B cell (primary cell): Measurements from ENCODE around the gene SPANXN5. TPM values are rescaled to one million over a fixed set of nuclear protein-coding genes. Genes with fewer than 3 reads are reported as not detected.
"Not testable (repeated sequence)": the region's sequence is repeated elsewhere in the genome, so short reads cannot be mapped to it uniquely, and the experiment has no call there.

Experiments used
- ATAC-seq: fragments of 200-7000 bp; cut with Tn5 transposase; one replicate; pipeline ENCODE4 v1.10.0; 2021; ENCODE audit warnings: low read depth, mild to moderate bottlenecking, moderate number of reproducible peaks, moderate library complexity
- CTCF ChIA-PET: fragments of 350-600 bp; sonication (Branson Sonifier 250); formaldehyde crosslinking; loops from one replicate; lab custom pipeline; 2021; ENCODE audit warnings: antibody characterized with exemption, inconsistent platforms; lab: Charles Lee
- POLR2A ChIA-PET: fragments of 350-600 bp; sonication (Branson Sonifier 250); formaldehyde crosslinking; loops from one replicate; lab custom pipeline; 2021; ENCODE audit warnings: antibody characterized with exemption; lab: Charles Lee
- DNase-seq: peaks from one replicate; pipeline ENCODE4 v3.0.0; 2013
- H2AFZ ChIP-seq: 2 replicates; pipeline ENCODE4 v1.6.1; 2012; ENCODE audit warnings: mild to moderate bottlenecking, low read depth, low read length; ENCODE audit not compliant: insufficient read depth, poor library complexity, severe bottlenecking
- H3K27ac ChIP-seq, 2 donors: 1 replicate in 1 of 2; 2 replicates in 1 of 2; pipeline ENCODE4 v1.5.1; 2012 to 2013; ENCODE audit warnings: low read length in 2 of 2, mild to moderate bottlenecking in 2 of 2, moderate library complexity in 1 of 2
- H3K27me3 ChIP-seq, 4 experiments: fragments of 200-600 bp in 1 of 4; sonication (generic) in 1 of 4; replicated peaks in 1 of 4; 1 replicate in 2 of 4; 2 replicates in 2 of 4; pipeline versions ENCODE4 v1.6.1 to v1.7.0; 2013 to 2016; ENCODE audit warnings: low read length in 3 of 4, mild to moderate bottlenecking in 2 of 4, mixed read lengths in 1 of 4, moderate library complexity in 1 of 4; ENCODE audit not compliant: insufficient read depth in 4 of 4, control insufficient read depth in 3 of 4; ENCODE audit errors: control extremely low read depth in 1 of 4
- H3K36me3 ChIP-seq, 2 experiments: replicated peaks in 1 of 2; 1 replicate in 1 of 2; 2 replicates in 1 of 2; pipeline versions ENCODE4 v1.6.1 to v1.7.1; 2013; ENCODE audit warnings: low read length in 1 of 2; ENCODE audit not compliant: insufficient read depth in 2 of 2, control insufficient read depth in 1 of 2; ENCODE audit errors: control extremely low read depth in 1 of 2, extremely low read depth in 1 of 2
- H3K4me1 ChIP-seq, 2 donors: fragments of 200-600 bp in 1 of 2; sonication (generic) in 1 of 2; 1 replicate in 1 of 2; 2 replicates in 1 of 2; pipeline versions ENCODE4 v1.5.1 to v1.6.1; 2013 to 2017; ENCODE audit warnings: low read length in 2 of 2; ENCODE audit not compliant: control insufficient read depth in 2 of 2, insufficient read depth in 2 of 2
- H3K4me2 ChIP-seq: replicated peaks from 2 replicates; pipeline ENCODE3; 2012; ENCODE audit warnings: mild to moderate bottlenecking, low read depth, low read length; ENCODE audit not compliant: poor library complexity, severe bottlenecking
- H3K4me3 ChIP-seq, 5 experiments: fragments of 200-600 bp in 1 of 5; sonication (generic) in 1 of 5; 1 replicate in 3 of 5; 2 replicates in 2 of 5; pipeline versions ENCODE4 v1.5.1 to v1.7.0; 2011 to 2016; ENCODE audit warnings: low read length in 4 of 5, mild to moderate bottlenecking in 4 of 5, low read depth in 2 of 5, control low read depth in 1 of 5, moderate library complexity in 1 of 5; ENCODE audit not compliant: insufficient read depth in 1 of 5; ENCODE audit errors: control extremely low read depth in 1 of 5, extremely low read depth in 1 of 5
- H3K79me2 ChIP-seq: fragments of 200-600 bp; sonication (generic); one replicate; pipeline ENCODE4 v1.6.0; 2016; ENCODE audit warnings: low read length; ENCODE audit not compliant: control insufficient read depth, insufficient read depth
- H3K9ac ChIP-seq: fragments of 200-600 bp; sonication (generic); 2 replicates; pipeline ENCODE4 v1.6.1; 2017; ENCODE audit warnings: mild to moderate bottlenecking, low read length, moderate library complexity
- H3K9me3 ChIP-seq, 3 donors: one replicate each; pipeline versions ENCODE4 v1.6.1 to v1.7.1; 2013; ENCODE audit warnings: low read length in 2 of 3; ENCODE audit not compliant: control insufficient read depth in 2 of 3, insufficient read depth in 1 of 3; ENCODE audit errors: control extremely low read depth in 1 of 3
- H4K20me1 ChIP-seq: 2 replicates; pipeline ENCODE4 v1.6.0; 2012; ENCODE audit warnings: mild to moderate bottlenecking, low read length; ENCODE audit not compliant: insufficient read depth, control insufficient read depth, poor library complexity, severe bottlenecking
- H3K27ac Mint-ChIP-seq: one replicate; pipeline ENCODE4 v1.8.0; 2021; ENCODE audit warnings: mixed read lengths
- H3K27me3 Mint-ChIP-seq: one replicate; pipeline ENCODE4 v1.8.0; 2021; ENCODE audit warnings: mixed read lengths
- H3K4me1 Mint-ChIP-seq: one replicate; pipeline ENCODE4 v1.8.0; 2021; ENCODE audit warnings: mixed read lengths
- H3K4me3 Mint-ChIP-seq: one replicate; pipeline ENCODE4 v1.8.0; 2021; ENCODE audit warnings: mixed read lengths
- H3K9me3 Mint-ChIP-seq: one replicate; pipeline ENCODE4 v1.8.0; 2022; ENCODE audit warnings: mixed read lengths; ENCODE audit not compliant: insufficient read depth
- EZH2 ChIP-seq: IDR thresholded peaks from 2 replicates; pipeline ENCODE4 v1.6.1; 2012; ENCODE audit warnings: borderline replicate concordance, low read depth, mild to moderate bottlenecking, moderate library complexity, low read length; ENCODE audit not compliant: insufficient read depth, poor library complexity, severe bottlenecking
- WGBS: methylation state at CpG from one replicate; pipeline ENCODE4 v1.1.5; 2013; ENCODE audit warnings: missing lambda C conversion rate; ENCODE audit not compliant: insufficient coverage; 5-methylcytosine and 5-hydroxymethylcytosine counted together
- intact Hi-C: fragments of 100-400 bp; cut with micrococcal nuclease; formaldehyde crosslinking; loops from one replicate; pipeline ENCODE4 v1.10.0; 2022
- polyA plus RNA-seq: library from polyadenylated mRNA; depleted of rRNA; stranded (reverse); fragments of >200 nt; gene quantifications from 2 replicates; pipeline ENCODE4 v1.2.3, GENCODE V29; 2012
- total RNA-seq, 2 donors: library from RNA; stranded (reverse); fragments of 120-200 nt in 1 of 2; gene quantifications; 1 replicate in 1 of 2; 2 replicates in 1 of 2; pipeline versions ENCODE4 v1.2.3 to v1.2.4, GENCODE V29; 2013 to 2022
- TF ChIP-seq, protein P1 (sequence below): fragments of 200-600 bp; IDR thresholded peaks from one replicate; pipeline ENCODE4 v1.8.0; 2022; ENCODE audit warnings: antibody characterized with exemption, mild to moderate bottlenecking

SPANXN5 gene
- total and polyA plus RNA-seq, 2 donors (not counting 1 experiment from before 2014, with no cell fraction given) = not detected

DNA sequence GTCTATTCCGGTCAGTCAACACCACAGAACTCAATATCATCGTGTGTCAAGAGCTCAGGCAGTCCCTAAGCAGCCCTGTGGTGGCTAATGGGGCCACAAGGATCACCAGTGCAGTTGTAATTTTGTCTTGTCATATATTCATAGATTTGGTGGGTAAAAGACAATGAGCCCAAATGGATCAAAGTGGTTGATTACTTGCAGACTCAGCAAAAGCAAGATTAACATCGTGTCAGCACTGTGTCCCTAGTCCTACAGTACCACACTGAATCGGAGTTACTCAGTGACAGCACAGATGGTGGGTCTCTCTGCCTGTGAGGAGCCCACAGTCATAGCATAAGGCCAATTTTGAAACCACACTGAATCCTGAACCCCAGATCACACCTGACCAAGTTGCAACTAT is 22.6 kb upstream of the SPANXN5 start:
- intact Hi-C loops = no loop called here
- Histone ChIP-seq H3K27ac (no peak overlapping the region), H3K36me3 (no peaks in the 10 kb centered on the region), H3K4me2 (no peak overlapping the region), H4K20me1 (no peaks in the 10 kb centered on the region), H3K27me3 (no peaks in the 10 kb centered on the region), H3K79me2 (no peaks in the 10 kb centered on the region), H3K9ac (no peak overlapping the region), H3K4me3 (no peak overlapping the region), H3K9me3 (no peaks in the 10 kb centered on the region), H2AFZ (no peak overlapping the region), H3K4me1 (no peaks in the 10 kb centered on the region)
- TF ChIP-seq, protein P1, sequence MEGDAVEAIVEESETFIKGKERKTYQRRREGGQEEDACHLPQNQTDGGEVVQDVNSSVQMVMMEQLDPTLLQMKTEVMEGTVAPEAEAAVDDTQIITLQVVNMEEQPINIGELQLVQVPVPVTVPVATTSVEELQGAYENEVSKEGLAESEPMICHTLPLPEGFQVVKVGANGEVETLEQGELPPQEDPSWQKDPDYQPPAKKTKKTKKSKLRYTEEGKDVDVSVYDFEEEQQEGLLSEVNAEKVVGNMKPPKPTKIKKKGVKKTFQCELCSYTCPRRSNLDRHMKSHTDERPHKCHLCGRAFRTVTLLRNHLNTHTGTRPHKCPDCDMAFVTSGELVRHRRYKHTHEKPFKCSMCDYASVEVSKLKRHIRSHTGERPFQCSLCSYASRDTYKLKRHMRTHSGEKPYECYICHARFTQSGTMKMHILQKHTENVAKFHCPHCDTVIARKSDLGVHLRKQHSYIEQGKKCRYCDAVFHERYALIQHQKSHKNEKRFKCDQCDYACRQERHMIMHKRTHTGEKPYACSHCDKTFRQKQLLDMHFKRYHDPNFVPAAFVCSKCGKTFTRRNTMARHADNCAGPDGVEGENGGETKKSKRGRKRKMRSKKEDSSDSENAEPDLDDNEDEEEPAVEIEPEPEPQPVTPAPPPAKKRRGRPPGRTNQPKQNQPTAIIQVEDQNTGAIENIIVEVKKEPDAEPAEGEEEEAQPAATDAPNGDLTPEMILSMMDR = no peak
- no peak for TF ChIP-seq EZH2
- no peaks in the 10 kb centered on the region for H3K9me3 Mint-ChIP-seq
- POLR2A ChIA-PET = no interaction called here
- H3K4me1 Mint-ChIP-seq = no peaks in the 10 kb centered on the region
- no CpG with 5 or more reads among the region's 4 CpGs for WGBS
- CTCF ChIA-PET = no interaction called here
- ATAC-seq = no peak
- no peaks in the 10 kb centered on the region for H3K27me3 Mint-ChIP-seq
- H3K27ac Mint-ChIP-seq = no peak overlapping the region
- no peak for DNase-seq
- H3K4me3 Mint-ChIP-seq = no peak overlapping the region

DNA sequence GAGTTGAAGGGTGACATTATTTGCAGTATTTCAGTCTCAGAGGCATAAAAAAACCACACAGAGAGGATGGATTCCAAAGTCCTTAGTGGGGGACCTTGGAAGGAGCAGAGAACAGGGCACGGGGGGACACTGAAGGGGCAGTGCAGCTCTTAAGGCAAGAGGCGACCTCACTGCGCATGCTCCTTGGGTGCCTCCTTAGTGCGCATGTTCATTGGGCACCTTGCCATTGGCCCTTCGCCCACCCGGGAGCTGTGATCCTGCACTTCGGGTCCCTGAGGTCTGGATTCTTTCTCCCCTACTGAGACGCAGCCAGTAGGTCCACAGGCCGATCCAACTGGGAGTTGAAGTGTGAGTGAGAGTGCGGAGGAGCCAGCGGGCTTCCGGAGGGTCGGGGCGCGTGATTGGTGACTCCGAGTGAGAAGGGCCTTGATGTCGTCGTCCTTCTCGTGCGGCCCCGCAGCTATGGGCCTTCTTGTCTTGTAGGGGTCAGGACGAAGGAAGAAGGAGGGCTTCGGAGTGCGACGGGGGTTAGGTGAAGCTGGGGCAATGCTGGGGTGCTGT is 13.9 kb upstream of the SPANXN5 start, which contains the start of gene XAGE5:
TSS of gene XAGE5 (plus strand) at position 223 of the 561 bp plus-strand sequence. CDS start 1,280 bp downstream, outside the sequence.
- H3K27me3 Mint-ChIP-seq = no peaks in the 10 kb centered on the region
- no peak within 1 kb of the TSS for H3K27ac Mint-ChIP-seq
- TF ChIP-seq EZH2 = no peak
- TF ChIP-seq, protein P1 = no peak
- 91% methylated on average over 15 of the region's 25 CpGs for WGBS
- H3K27me3 ChIP-seq = no peaks in the 10 kb centered on the region
- H3K4me2 ChIP-seq = no peak within 1 kb of the TSS
- ATAC-seq (no peak), DNase-seq (no peak)
- no peak within 1 kb of the TSS for H3K4me3 ChIP-seq
- H2AFZ ChIP-seq = no peak within 1 kb of the TSS
- no peaks in the 10 kb centered on the region for H3K9me3 Mint-ChIP-seq
- no peaks in the 10 kb centered on the region for H3K36me3 ChIP-seq
- H3K9me3 ChIP-seq = no peaks in the 10 kb centered on the region
- no peak within 1 kb of the TSS for H3K9ac ChIP-seq
- POLR2A ChIA-PET = no interaction called here
- CTCF ChIA-PET = no interaction called here
- no peaks in the 10 kb centered on the region for H4K20me1 ChIP-seq
- H3K4me3 Mint-ChIP-seq = no peak within 1 kb of the TSS
- no peak within 1 kb of the TSS for H3K27ac ChIP-seq
- H3K4me1 Mint-ChIP-seq = no peaks in the 10 kb centered on the region
- no peaks in the 10 kb centered on the region for H3K79me2 ChIP-seq
- intact Hi-C loops = no loop called here
- H3K4me1 ChIP-seq = no peaks in the 10 kb centered on the region

DNA sequence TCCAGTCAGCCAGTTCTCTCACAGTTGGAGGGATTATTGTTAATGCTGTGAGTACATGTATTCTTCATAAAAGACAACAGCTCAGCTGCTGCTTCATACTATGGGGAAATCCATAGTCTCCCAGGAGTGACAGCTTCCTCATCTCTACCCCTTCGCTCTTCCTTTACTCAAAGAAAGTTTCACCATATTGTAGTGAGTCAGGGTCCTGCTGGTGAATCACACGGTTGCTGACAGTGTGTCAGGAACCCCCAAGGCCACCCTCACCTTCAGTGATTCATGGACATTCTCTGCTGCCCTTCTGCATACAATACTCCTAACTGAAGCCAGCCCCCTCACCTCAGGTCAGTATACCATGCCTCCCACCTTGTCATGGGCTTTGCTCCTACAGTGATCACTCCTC is 7.6 kb upstream of the SPANXN5 start:
- H3K9me3 ChIP-seq, H3K79me2 ChIP-seq, H3K27me3 Mint-ChIP-seq, intact Hi-C loops, CTCF ChIA-PET, H3K27ac ChIP-seq, H3K9ac ChIP-seq, H4K20me1 ChIP-seq, POLR2A ChIA-PET, H3K4me1 ChIP-seq, H3K9me3 Mint-ChIP-seq, DNase-seq, ATAC-seq, H3K36me3 ChIP-seq, H2AFZ ChIP-seq, H3K4me3 Mint-ChIP-seq, H3K4me1 Mint-ChIP-seq, H3K27me3 ChIP-seq, H3K4me2 ChIP-seq, H3K4me3 ChIP-seq, H3K27ac Mint-ChIP-seq: not testable (repeated sequence)
- no CpG with 5 or more reads among the region's 2 CpGs for WGBS
